ENCODE data around the gene WRAP53.

DNA sequence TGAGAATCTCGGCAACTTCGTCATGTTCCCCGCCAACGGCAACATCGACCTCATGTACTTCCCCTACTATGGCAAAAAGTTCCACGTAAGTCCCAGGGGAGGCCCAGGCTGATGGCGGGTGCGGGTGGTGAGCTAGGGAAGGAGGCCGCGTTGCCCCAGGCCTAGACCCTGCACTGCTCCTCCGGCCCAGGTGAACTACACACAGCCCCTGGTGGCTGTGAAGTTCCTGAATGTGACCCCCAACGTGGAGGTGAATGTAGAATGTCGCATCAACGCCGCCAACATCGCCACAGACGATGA is 32.8 kb upstream of the WRAP53 start:
- no peak for TF ChIP-seq POLR2A (IDR thresholded peaks at IDR 0.05)
- TF ChIP-seq, protein P1, sequence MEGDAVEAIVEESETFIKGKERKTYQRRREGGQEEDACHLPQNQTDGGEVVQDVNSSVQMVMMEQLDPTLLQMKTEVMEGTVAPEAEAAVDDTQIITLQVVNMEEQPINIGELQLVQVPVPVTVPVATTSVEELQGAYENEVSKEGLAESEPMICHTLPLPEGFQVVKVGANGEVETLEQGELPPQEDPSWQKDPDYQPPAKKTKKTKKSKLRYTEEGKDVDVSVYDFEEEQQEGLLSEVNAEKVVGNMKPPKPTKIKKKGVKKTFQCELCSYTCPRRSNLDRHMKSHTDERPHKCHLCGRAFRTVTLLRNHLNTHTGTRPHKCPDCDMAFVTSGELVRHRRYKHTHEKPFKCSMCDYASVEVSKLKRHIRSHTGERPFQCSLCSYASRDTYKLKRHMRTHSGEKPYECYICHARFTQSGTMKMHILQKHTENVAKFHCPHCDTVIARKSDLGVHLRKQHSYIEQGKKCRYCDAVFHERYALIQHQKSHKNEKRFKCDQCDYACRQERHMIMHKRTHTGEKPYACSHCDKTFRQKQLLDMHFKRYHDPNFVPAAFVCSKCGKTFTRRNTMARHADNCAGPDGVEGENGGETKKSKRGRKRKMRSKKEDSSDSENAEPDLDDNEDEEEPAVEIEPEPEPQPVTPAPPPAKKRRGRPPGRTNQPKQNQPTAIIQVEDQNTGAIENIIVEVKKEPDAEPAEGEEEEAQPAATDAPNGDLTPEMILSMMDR (IDR thresholded peaks at IDR 0.05), result no peak
- no peak for TF ChIP-seq POLR2AphosphoS5 (IDR thresholded peaks at IDR 0.05)

All from upper lobe of left lung (tissue), 4 donors.